OCI-LY7 (cell line): ENCODE measurements around the gene PHF8.

Source experiments
- EZH2phosphoT487 ChIP-seq: fragments of 200-600 bp; sonication (generic); IDR thresholded peaks from 2 replicates; pipeline ENCODE4 v1.6.1; 2018; ENCODE audit warnings: low read depth, borderline replicate concordance, mild to moderate bottlenecking, mixed run types, antibody characterized with exemption, low read length, moderate library complexity, mixed read lengths
- TF ChIP-seq, protein P1 (sequence below): fragments of 200-600 bp; sonication (generic); conservative IDR thresholded peaks from 2 replicates; pipeline ENCODE4 v1.5.1; 2014; ENCODE audit warnings: mild to moderate bottlenecking, antibody characterized with exemption, low read length, moderate library complexity, mixed read lengths

DNA sequence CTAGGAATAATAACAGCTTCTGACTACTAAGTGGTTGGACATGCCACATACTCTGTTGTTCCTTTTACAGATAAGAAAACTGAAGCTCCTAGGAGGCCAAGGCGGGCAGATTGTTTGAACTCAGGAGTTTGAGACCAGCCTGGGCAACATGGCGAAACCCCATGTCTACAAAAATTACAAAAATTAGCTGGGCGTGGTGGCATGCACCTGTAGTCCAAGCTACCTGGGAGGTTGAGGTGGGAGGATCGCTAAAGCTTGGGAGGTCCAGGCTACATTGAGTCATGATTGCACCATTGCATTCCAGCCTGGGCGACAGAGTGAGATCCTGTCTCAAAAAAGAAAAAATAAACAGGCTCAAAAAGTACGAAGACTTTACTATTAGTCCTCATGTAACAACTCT, 30.6 kb upstream of the PHF8 start:
- TF ChIP-seq, protein P1, sequence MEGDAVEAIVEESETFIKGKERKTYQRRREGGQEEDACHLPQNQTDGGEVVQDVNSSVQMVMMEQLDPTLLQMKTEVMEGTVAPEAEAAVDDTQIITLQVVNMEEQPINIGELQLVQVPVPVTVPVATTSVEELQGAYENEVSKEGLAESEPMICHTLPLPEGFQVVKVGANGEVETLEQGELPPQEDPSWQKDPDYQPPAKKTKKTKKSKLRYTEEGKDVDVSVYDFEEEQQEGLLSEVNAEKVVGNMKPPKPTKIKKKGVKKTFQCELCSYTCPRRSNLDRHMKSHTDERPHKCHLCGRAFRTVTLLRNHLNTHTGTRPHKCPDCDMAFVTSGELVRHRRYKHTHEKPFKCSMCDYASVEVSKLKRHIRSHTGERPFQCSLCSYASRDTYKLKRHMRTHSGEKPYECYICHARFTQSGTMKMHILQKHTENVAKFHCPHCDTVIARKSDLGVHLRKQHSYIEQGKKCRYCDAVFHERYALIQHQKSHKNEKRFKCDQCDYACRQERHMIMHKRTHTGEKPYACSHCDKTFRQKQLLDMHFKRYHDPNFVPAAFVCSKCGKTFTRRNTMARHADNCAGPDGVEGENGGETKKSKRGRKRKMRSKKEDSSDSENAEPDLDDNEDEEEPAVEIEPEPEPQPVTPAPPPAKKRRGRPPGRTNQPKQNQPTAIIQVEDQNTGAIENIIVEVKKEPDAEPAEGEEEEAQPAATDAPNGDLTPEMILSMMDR = no peak
- no peak for TF ChIP-seq EZH2phosphoT487
